ENCODE results near the gene ABHD12B. TPM values are rescaled to one million over a fixed set of nuclear protein-coding genes. Genes with fewer than 3 reads are reported as not detected.
"Not testable (repeated sequence)": the region's sequence is repeated elsewhere in the genome, so short reads cannot be mapped to it uniquely, and the experiment has no call there.

The ABHD12B gene
- total RNA-seq, 1 experiment from 2014 or later: not detected

DNA sequence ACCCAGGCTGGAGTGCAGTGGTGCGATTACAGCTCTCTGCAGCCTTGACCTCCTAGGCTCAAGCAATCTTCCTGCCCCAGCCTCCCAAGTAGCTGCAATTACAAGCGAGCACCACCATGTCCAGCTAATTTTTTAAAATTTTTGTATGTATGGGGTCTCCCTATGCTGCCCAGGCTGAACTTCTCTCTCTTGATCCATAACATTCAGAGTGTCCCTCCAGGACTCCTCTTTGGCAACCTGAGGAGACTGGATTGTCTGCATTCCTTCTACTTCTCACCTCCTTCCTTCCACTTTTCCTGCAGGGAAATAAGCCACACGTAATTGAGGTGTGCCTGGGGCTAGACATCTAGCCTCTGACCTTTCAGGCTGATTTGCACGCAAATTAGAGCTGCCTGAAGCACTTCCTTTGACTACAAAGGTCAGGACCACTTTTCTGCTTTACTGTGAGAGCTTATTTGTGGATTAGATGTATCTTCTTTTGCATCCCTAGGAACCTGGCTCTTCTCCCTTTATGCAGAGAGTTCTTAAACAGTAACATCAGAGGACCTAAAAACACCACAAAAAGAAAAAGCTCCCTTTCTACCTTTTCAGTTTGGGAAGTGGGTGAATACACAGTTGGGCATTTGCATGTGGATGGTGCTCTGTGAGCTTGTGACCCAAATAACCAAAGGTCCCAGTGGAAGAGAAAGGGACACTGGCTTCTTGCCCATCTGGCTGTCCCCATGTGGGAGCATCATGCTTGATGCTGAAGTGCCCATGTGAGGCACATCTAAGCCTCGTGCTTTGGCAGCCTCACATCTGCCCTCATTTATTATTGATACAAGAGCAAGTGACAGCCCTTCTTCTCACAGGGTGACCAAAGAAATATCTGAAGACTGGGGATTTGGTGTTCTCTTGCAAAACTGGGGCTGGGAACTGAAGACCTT is 38.9 kb downstream of the ABHD12B start:
- BruUV-seq (replicated peaks): no TSS peak
- intact Hi-C loops (cut with micrococcal nuclease; ENCODE audit: unreplicated experiment): no loop called here
- Mint-ChIP-seq H3K9me3 (ENCODE audit: low read depth, unreplicated experiment) (no peaks in the 10 kb centered on the region), H3K36me3 (ENCODE audit: insufficient read depth, unreplicated experiment) (peaks cover 13% of the 10 kb centered on the region), H3K27ac (ENCODE audit: unreplicated experiment) (no peak overlapping the region), H3K4me3 (ENCODE audit: low read depth, unreplicated experiment) (no peak overlapping the region), H3K4me1 (ENCODE audit: low read depth, unreplicated experiment) (peaks cover 22% of the 10 kb centered on the region), H3K27me3 (ENCODE audit: unreplicated experiment) (no peaks in the 10 kb centered on the region)
- TF ChIP-seq, protein P1, sequence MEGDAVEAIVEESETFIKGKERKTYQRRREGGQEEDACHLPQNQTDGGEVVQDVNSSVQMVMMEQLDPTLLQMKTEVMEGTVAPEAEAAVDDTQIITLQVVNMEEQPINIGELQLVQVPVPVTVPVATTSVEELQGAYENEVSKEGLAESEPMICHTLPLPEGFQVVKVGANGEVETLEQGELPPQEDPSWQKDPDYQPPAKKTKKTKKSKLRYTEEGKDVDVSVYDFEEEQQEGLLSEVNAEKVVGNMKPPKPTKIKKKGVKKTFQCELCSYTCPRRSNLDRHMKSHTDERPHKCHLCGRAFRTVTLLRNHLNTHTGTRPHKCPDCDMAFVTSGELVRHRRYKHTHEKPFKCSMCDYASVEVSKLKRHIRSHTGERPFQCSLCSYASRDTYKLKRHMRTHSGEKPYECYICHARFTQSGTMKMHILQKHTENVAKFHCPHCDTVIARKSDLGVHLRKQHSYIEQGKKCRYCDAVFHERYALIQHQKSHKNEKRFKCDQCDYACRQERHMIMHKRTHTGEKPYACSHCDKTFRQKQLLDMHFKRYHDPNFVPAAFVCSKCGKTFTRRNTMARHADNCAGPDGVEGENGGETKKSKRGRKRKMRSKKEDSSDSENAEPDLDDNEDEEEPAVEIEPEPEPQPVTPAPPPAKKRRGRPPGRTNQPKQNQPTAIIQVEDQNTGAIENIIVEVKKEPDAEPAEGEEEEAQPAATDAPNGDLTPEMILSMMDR (IDR thresholded peaks at IDR 0.05; ENCODE audit: unreplicated experiment): no peak
- DNase-seq: no peak
- CTCF ChIA-PET: no interaction called here

DNA sequence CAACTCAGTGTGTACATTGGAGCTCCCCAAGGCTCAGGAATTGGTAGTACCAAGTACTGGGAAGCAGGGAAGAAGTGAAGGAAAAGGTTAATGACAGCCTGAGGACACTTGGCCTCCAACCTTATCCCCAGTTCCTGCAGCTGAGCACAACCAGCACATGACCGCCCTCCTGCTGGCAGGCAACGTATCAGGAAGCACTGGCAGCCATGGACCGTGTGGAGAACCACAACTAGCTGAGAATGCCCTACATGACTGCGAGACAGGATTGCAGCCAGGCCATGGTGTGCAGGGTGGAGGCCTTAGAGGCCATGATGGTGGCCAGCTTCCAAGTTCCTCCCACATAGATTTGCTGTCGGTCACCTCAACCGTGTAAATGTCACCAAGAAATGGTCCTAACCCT is 45.6 kb downstream of the ABHD12B start:
- Mint-ChIP-seq H3K4me1 (ENCODE audit: low read depth, unreplicated experiment) (no peaks in the 10 kb centered on the region), H3K27ac (ENCODE audit: unreplicated experiment) (no peak overlapping the region), H3K4me3 (ENCODE audit: low read depth, unreplicated experiment) (no peak overlapping the region), H3K9me3 (ENCODE audit: low read depth, unreplicated experiment) (no peaks in the 10 kb centered on the region), H3K36me3 (ENCODE audit: insufficient read depth, unreplicated experiment) (no peaks in the 10 kb centered on the region), H3K27me3 (ENCODE audit: unreplicated experiment) (no peaks in the 10 kb centered on the region)
- CTCF ChIA-PET: no interaction called here
- intact Hi-C loops (cut with micrococcal nuclease; ENCODE audit: unreplicated experiment): no loop called here
- TF ChIP-seq, protein P1 (IDR thresholded peaks at IDR 0.05; ENCODE audit: unreplicated experiment): no peak
- no peak for DNase-seq
- BruUV-seq (replicated peaks): no TSS peak

DNA sequence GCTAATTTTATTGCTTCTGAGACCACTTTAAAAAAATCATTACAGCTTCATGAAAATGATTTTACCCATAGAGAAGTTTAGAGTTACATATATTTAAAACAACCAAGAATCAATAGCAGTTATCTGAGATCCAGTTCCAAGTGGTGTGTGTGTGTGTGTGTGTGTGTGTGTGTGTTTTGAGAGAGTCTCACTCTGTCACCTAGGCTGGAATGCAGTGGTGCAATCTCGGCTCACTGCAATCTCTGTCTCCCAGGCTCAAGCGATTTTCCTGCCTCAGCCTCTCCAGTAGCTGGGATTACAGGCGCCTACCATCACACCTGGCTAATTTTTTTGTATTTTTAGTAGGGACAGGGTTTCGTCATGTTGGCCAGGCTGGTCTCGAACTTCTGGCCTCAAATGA is 47.7 kb downstream of the ABHD12B start:
- H3K36me3 Mint-ChIP-seq (ENCODE audit: insufficient read depth, unreplicated experiment); DNase-seq; CTCF ChIA-PET; BruUV-seq (replicated peaks); H3K4me3 Mint-ChIP-seq (ENCODE audit: low read depth, unreplicated experiment); H3K4me1 Mint-ChIP-seq (ENCODE audit: low read depth, unreplicated experiment); intact Hi-C loops (cut with micrococcal nuclease; ENCODE audit: unreplicated experiment); H3K9me3 Mint-ChIP-seq (ENCODE audit: low read depth, unreplicated experiment); H3K27ac Mint-ChIP-seq (ENCODE audit: unreplicated experiment); H3K27me3 Mint-ChIP-seq (ENCODE audit: unreplicated experiment): not testable (repeated sequence)

DNA sequence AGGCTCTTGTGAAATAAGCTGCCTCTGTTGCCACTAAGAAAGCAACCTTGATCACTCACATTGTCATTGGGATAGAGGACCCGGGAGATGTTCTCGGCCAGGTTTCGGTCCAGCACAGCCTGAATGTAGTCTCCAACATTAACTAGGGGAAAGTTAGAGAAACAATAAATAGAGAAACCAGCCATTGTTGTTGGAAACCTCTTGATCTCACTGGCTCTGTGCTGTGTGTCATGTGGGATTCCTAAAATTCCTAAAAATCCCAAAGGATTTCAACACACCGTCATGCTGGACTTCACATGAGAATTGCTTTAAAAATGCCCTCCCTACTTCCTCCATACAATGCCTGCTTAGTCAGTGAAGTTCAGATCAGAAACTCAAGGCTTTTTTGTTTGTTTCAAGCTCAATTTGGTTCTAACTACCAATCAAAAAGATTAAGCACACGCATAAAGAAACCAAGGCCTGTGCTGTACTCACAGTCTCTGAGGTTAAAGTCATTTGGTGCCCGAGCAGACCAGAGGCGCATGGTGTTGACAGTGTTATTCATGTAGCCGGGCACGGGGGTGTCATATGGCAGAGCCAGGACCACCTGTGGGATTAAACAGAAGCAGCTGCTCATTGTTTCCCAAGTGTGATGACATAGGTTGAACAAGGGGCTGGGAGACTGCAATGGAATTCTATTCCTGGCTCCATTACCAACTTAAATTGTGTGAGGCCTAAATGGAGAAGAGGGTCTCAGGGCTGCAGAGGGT is 48.8 kb downstream of the ABHD12B start:
- no peaks in the 10 kb centered on the region for H3K36me3 Mint-ChIP-seq (ENCODE audit: insufficient read depth, unreplicated experiment)
- H3K4me3 Mint-ChIP-seq (ENCODE audit: low read depth, unreplicated experiment): no peak overlapping the region

More for the DNA sequence above, 48.8 kb downstream of the ABHD12B start:
- TF ChIP-seq, protein P1 (IDR thresholded peaks at IDR 0.05; ENCODE audit: unreplicated experiment): no peak
- CTCF ChIA-PET: no interaction called here
- intact Hi-C loops (cut with micrococcal nuclease; ENCODE audit: unreplicated experiment): no loop called here
- no peaks in the 10 kb centered on the region for H3K4me1 Mint-ChIP-seq (ENCODE audit: low read depth, unreplicated experiment)
- BruUV-seq (replicated peaks): no TSS peak
- H3K9me3 Mint-ChIP-seq (ENCODE audit: low read depth, unreplicated experiment): no peaks in the 10 kb centered on the region
- DNase-seq: no peak
- H3K27me3 Mint-ChIP-seq (ENCODE audit: unreplicated experiment): no peaks in the 10 kb centered on the region
- no peak overlapping the region for H3K27ac Mint-ChIP-seq (ENCODE audit: unreplicated experiment)
